ENCODE measurements around the gene TELO2.

TELO2 gene

DNA sequence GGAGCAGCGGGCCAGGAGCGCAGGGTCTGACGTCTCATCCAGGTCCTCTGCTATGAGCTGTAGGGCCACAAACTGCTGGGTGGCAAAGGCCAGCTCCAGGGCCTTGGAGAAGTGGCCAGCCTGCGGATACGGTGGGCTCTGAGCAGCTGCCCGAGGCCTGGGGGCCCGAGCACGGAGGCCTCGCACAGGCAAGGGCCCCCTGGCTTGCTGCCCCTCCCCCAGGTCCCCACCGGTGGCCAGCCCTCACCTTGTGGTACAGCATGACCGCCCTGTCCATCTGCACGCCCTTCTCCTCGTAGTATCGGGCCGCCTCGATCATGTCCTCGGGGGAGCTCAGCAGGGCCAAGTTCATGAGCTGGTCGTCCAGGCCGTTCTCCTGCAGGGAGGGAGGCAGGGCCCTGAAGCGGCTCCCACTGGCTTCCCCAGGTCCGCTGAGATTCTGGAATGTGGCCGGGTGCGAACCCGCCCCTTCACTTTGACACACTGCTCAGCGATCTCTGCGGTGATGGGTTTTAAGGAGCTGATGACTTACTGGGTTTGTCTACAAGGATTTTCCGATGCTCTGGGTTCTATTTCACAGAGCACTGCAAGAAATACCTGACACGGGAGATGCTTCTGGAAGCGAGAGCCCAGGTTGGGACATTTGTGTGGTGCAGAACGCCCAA, 30.6 kb downstream of the TELO2 start:
- DNase-seq (ENCODE audit: insufficient read length, low spot score) (no peak), FAIRE-seq (no peak)
- TF ChIP-seq, protein P1, sequence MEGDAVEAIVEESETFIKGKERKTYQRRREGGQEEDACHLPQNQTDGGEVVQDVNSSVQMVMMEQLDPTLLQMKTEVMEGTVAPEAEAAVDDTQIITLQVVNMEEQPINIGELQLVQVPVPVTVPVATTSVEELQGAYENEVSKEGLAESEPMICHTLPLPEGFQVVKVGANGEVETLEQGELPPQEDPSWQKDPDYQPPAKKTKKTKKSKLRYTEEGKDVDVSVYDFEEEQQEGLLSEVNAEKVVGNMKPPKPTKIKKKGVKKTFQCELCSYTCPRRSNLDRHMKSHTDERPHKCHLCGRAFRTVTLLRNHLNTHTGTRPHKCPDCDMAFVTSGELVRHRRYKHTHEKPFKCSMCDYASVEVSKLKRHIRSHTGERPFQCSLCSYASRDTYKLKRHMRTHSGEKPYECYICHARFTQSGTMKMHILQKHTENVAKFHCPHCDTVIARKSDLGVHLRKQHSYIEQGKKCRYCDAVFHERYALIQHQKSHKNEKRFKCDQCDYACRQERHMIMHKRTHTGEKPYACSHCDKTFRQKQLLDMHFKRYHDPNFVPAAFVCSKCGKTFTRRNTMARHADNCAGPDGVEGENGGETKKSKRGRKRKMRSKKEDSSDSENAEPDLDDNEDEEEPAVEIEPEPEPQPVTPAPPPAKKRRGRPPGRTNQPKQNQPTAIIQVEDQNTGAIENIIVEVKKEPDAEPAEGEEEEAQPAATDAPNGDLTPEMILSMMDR (IDR thresholded peaks at IDR 0.05; ENCODE audit: insufficient read depth, missing control alignments) = no peak

DNA sequence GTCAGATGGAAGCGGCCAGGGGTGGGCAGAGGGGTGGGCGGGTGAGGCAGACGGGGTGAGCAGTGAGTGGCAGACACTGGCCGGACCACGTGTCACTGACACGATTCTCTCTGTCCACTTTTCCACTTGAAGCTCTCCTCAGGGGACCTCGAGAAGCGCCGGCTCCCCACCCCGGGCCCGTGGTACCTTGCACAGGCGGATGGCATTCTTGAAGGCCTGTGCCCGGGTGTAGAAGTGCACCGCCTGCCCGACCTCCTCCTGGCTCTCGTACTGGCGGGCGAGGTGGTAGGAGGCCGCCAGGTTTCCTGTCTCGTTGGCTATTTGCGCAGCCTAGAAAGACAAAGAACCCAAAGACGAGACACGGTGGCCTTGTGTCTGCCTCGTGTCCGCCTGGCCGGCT, 31.2 kb downstream of the TELO2 start:
- TF ChIP-seq, protein P1 (IDR thresholded peaks at IDR 0.05; ENCODE audit: insufficient read depth, missing control alignments) = no peak
- FAIRE-seq (no peak), DNase-seq (ENCODE audit: insufficient read length, low spot score) (no peak)

DNA sequence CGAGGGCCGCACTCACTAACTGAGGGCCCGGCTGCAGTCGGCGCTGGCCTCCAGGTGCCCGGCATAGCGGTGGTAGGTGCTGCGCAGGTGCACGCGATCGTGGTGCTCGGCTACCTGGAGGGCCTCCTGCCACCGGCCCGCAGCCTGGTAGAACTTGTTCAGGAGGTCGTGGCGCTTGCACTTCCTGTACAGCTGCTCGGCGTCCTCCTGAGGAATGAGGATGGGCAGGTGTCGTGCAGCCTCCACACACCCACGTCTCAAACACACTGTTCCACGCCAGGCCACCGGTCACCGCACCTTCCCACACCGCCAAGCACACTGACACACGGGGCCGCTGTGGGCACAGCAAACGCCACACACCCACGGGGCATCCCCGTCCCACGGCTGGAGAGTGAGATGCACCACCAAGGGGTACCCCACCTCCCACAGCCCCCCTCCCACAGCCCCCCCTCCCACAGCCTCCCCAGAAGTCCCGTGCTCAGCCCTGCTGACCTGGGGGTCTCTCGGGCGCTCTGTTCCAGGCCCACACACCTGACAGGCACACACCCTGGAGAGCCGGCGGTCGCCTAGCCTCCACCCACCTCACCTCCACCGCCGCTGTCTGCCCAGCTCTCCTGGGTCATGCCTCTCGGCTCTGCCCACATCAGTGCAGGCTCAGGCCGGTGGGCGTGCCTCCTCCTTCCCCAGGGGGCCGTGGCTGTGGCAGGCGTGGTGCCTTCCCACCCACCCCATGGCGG, 32.9 kb downstream of the TELO2 start:
- DNase-seq (ENCODE audit: insufficient read length, low spot score) (no peak), FAIRE-seq (no peak)
- TF ChIP-seq, protein P1 (IDR thresholded peaks at IDR 0.05; ENCODE audit: insufficient read depth, missing control alignments) = no peak

DNA sequence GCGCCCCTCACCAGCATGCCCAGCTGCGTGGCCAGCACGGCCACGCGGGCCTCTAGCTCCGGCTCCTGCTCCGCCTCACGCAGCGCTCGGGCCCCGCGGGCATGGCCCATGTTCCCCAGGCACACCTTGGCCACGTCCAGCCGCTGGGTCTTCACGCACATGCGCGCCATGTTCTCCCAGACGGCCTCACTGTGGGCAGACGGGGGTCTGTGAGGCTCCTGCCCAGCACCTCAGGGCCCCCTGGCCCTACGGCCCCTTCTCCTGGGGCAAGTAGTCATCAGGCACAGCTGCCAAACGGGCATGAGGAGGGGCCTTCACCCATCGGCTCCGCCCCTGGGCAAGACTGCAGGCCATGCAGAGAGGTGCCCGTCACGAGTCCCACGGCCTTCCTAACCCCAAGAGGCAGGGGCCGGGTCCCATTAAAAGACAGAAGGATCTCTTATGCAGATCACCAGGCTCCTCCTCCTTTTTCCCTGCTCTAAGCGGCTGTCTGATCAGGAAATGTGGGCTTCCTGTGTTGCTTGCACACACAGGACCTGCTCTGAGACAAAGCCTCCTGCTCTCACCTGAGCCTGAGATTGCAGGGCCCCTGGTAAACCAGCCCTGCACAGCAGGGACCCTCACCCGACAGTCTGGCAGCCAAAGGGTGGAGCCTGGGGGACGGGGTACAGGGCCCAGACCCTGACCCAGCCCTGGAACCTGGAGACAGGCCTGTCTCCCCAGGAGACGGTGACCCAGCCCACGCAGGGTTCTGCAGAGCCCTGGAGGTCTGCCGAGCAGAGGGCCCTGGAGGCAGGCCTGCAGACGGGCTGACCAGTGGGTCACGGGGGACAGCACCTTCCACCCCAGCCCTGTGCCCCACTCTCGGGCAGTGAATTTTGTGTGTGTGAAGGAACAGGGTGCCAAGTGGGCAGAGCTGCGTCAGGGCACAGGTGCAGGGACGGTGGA, 33.7 kb downstream of the TELO2 start:
- TF ChIP-seq, protein P1 (IDR thresholded peaks at IDR 0.05; ENCODE audit: insufficient read depth, missing control alignments) = no peak
- DNase-seq (ENCODE audit: insufficient read length, low spot score) (no peak), FAIRE-seq (no peak)

DNA sequence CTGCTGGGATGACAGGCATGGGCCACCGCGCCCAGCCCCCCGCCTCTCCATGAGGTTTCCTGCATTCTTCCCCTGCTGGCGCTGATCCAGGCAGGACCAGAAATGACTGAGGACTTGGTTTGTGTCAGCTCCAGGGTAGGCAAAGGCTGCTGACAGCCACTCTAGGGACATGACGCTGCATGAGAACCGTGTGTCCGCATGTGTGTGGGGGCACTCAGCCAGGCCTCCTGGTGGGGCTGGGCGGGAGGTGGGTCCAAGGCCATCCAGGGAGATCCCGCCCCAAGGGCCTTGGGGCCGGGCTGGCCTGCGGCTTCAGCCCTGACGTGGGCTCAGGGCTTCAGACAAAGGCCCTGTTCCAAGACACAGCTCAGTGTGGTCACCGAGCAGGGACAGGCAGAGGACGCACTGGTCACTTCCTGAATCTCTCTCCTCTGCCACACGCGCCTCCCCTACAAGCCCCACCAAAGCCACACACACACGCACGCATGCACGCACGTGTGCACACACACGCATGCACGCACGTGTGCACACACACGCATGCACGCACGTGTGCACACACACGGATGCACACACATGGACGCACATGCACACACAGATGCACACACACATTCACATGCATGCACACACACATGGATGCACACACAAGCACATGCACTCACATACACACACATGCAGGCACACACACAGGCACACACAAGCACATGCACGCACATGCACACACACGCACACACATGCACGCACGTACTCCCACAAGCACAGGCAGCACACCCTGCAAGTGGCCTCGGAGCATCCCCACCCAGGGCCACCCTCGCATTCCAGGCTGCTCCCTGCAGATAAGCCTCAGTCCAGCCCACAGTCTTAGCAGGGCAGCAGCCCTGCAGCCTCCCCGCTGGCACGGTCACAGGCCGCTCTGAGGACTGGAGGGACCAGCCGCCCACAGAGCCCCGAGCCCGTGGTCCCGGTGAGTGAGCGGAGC, 35.0 kb downstream of the TELO2 start:
- DNase-seq (ENCODE audit: insufficient read length, low spot score) (no peak), FAIRE-seq (no peak)
- TF ChIP-seq, protein P1 (IDR thresholded peaks at IDR 0.05; ENCODE audit: insufficient read depth, missing control alignments) = no peak

DNA sequence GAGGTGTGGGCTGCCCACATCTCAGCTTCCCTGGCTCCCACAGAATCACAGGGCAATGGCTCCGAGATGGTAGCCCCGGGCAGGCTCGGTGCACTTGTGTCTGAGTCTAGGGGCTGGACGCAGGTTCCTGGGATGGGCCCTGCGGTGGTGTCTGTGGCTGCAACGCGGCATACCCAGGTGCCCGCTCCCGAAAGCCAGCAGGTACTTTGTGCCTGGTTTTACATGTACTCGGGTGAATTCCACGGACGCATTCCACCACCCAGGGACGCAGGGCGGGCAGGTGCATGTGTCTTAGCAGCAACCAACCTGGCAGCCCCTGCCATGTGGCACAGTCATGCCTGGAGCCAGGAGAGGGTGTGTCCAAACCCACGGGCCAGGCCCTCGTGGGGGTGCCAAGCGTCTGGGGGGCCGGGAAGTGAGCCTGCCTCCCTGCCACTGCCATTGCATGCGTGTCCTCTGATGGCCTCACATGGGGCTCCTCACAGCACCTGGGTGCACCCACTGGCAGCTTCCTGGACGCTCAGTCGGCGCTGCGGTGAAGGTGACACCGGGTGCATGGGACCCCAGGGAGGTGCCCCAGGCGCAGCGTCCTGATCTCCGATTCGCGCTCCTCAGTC, 35.9 kb downstream of the TELO2 start:
- no peak for DNase-seq (ENCODE audit: insufficient read length, low spot score)
- TF ChIP-seq, protein P1 (IDR thresholded peaks at IDR 0.05; ENCODE audit: insufficient read depth, missing control alignments) = no peak
- no peak for FAIRE-seq
